Tibial nerve (tissue), 4 donors: Measurements from ENCODE around the gene FMO4. TPM values are rescaled to one million over a fixed set of nuclear protein-coding genes. Genes with fewer than 3 reads are reported as not detected.
"Not testable (repeated sequence)": the region's sequence is repeated elsewhere in the genome, so short reads cannot be mapped to it uniquely, and the experiment has no call there.

Experiments used
- DNase-seq, 2 donors: peaks; one replicate each; pipeline ENCODE4 v3.0.0-alpha.2; 2019; ENCODE audit warnings: low spot score in 2 of 2
- H3K27ac ChIP-seq, 4 donors: fragments of 200-600 bp; sonication (generic) in 3 of 4; one replicate each; pipeline ENCODE4 v1.5.1; 2017 to 2019; ENCODE audit warnings: mild to moderate bottlenecking in 1 of 4
- H3K27me3 ChIP-seq, 2 donors: fragments of 200-600 bp; sonication (generic) in 1 of 2; one replicate each; pipeline versions ENCODE4 v1.5.1 to v1.6.0; 2017 to 2019
- H3K36me3 ChIP-seq, 3 donors: fragments of 200-600 bp; sonication (generic); one replicate each; pipeline ENCODE4 v1.5.1; 2018 to 2019
- H3K4me1 ChIP-seq, 4 donors: fragments of 200-600 bp; sonication (generic) in 3 of 4; one replicate each; pipeline ENCODE4 v1.5.1; 2017 to 2019
- H3K4me3 ChIP-seq, 4 donors: fragments of 200-600 bp; sonication (generic) in 3 of 4; one replicate each; pipeline ENCODE4 v1.5.1; 2017 to 2019; ENCODE audit warnings: mild to moderate bottlenecking in 1 of 4, moderate library complexity in 1 of 4
- H3K9me3 ChIP-seq, 4 donors: fragments of 200-600 bp; sonication (generic) in 3 of 4; one replicate each; pipeline ENCODE4 v1.5.1; 2017 to 2019
- EP300 ChIP-seq, 2 donors: sonication (generic); formaldehyde crosslinking; IDR thresholded peaks; one replicate each; pipeline ENCODE4 v1.6.1; 2017; ENCODE audit warnings: antibody characterized with exemption in 2 of 2, mild to moderate bottlenecking in 1 of 2
- POLR2A ChIP-seq, 2 donors: fragments of 450-650 bp; IDR thresholded peaks; one replicate each; pipeline ENCODE4 v1.6.1; 2017; ENCODE audit warnings: antibody characterized with exemption in 2 of 2, mild to moderate bottlenecking in 2 of 2, moderate library complexity in 2 of 2
- WGBS, 2 donors: methylation state at CpG; one replicate each; pipeline ENCODE4 v1.1.5; 2018; 5-methylcytosine and 5-hydroxymethylcytosine counted together
- total RNA-seq, 4 donors: library from RNA; depleted of rRNA; stranded (reverse); fragments of >200 nt; gene quantifications; one replicate each; pipeline ENCODE4 v1.1.0, GENCODE V29; 2016
- TF ChIP-seq, protein P1 (sequence below), 5 experiments: fragments of 200-600 bp in 3 of 5; fragments of 450-650 bp in 2 of 5; sonication (generic) in 3 of 5; IDR thresholded peaks; one replicate each; pipeline ENCODE4 v1.5.1; 2016 to 2019; ENCODE audit warnings: antibody characterized with exemption in 5 of 5, mild to moderate bottlenecking in 3 of 5, moderate library complexity in 2 of 5

The FMO4 gene
- total RNA-seq, 4 donors from 2014 or later = 2.4 to 27.3 (median 3.9) TPM

DNA sequence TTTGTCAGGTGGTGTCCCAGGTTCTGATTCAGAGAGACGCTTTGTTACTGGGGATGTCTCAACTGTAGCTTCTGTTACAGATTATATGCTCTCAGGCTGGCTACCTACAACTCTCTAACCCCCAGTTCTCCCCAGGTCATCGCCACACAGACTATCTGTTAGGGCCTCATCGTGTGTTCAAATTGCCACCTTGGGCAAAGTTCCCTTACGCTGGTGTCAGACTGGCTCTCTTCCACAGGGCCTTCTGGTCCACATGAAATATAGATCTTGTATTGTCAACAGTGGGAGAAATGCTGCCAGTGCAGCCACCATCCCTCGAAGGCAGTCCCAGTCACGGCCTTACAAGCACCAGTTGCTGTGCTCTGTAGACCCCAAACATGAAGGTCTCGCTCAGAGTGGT, 15.3 kb downstream of the FMO4 start:
- Histone ChIP-seq H3K27me3 (no peaks in the 10 kb centered on the region), H3K27ac (no peak overlapping the region), H3K4me3 (no peak overlapping the region), H3K36me3 (peaks cover 0 to 4% (median 0%) of the 10 kb centered on the region in 3 donors), H3K9me3 (no peaks in the 10 kb centered on the region), H3K4me1 (no peaks in the 10 kb centered on the region)
- no peak for TF ChIP-seq EP300 (IDR thresholded peaks at IDR 0.05)
- TF ChIP-seq, protein P1, sequence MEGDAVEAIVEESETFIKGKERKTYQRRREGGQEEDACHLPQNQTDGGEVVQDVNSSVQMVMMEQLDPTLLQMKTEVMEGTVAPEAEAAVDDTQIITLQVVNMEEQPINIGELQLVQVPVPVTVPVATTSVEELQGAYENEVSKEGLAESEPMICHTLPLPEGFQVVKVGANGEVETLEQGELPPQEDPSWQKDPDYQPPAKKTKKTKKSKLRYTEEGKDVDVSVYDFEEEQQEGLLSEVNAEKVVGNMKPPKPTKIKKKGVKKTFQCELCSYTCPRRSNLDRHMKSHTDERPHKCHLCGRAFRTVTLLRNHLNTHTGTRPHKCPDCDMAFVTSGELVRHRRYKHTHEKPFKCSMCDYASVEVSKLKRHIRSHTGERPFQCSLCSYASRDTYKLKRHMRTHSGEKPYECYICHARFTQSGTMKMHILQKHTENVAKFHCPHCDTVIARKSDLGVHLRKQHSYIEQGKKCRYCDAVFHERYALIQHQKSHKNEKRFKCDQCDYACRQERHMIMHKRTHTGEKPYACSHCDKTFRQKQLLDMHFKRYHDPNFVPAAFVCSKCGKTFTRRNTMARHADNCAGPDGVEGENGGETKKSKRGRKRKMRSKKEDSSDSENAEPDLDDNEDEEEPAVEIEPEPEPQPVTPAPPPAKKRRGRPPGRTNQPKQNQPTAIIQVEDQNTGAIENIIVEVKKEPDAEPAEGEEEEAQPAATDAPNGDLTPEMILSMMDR (IDR thresholded peaks at IDR 0.05) = no peak
- no peak for TF ChIP-seq POLR2A (IDR thresholded peaks at IDR 0.05)
- DNase-seq = no peak
- 89 to 90% methylated on average over 7 of the region's 7 CpGs for WGBS, 2 donors

GRCh38 chr1:171334024-171334640, 20.1 kb downstream of the FMO4 start:
- Histone ChIP-seq H3K36me3 (peaks cover 0 to 10% (median 0%) of the 10 kb centered on the region in 3 donors), H3K4me1 (no peaks in the 10 kb centered on the region), H3K9me3 (no peaks in the 10 kb centered on the region), H3K27ac (no peak overlapping the region), H3K27me3 (no peaks in the 10 kb centered on the region), H3K4me3 (no peak overlapping the region)
- TF ChIP-seq, protein P1 (IDR thresholded peaks at IDR 0.05) = no peak
- TF ChIP-seq EP300 (IDR thresholded peaks at IDR 0.05) (no peak), POLR2A (IDR thresholded peaks at IDR 0.05) (no peak)
- 60 to 70% methylated on average over 1 of the region's 1 CpG for WGBS, 2 donors
- no peak for DNase-seq

- H3K4me1 ChIP-seq = no peaks in the 10 kb centered on the region
- no peak overlapping the region for H3K4me3 ChIP-seq
- no peaks in the 10 kb centered on the region for H3K9me3 ChIP-seq
- DNase-seq = no peak
- TF ChIP-seq EP300 (IDR thresholded peaks at IDR 0.05) (no peak), POLR2A (IDR thresholded peaks at IDR 0.05) (no peak)
- TF ChIP-seq, protein P1 (IDR thresholded peaks at IDR 0.05) = no peak
- H3K27ac ChIP-seq = no peak overlapping the region
- 66 to 74% methylated on average over 1 of the region's 1 CpG for WGBS, 2 donors
- H3K36me3 ChIP-seq = peaks cover 0 to 6% (median 0%) of the 10 kb centered on the region in 3 donors
- no peaks in the 10 kb centered on the region for H3K27me3 ChIP-seq
Measured at GRCh38 chr1:171335964-171336363, 22.0 kb downstream of the FMO4 start.

GRCh38 chr1:171339345-171339744, 25.4 kb downstream of the FMO4 start:
- not testable (repeated sequence) for DNase-seq, H3K9me3 ChIP-seq, H3K4me3 ChIP-seq, H3K36me3 ChIP-seq, H3K27me3 ChIP-seq, H3K27ac ChIP-seq, H3K4me1 ChIP-seq
- 88 to 90% methylated on average over 6 of the region's 6 CpGs for WGBS, 2 donors

DNA sequence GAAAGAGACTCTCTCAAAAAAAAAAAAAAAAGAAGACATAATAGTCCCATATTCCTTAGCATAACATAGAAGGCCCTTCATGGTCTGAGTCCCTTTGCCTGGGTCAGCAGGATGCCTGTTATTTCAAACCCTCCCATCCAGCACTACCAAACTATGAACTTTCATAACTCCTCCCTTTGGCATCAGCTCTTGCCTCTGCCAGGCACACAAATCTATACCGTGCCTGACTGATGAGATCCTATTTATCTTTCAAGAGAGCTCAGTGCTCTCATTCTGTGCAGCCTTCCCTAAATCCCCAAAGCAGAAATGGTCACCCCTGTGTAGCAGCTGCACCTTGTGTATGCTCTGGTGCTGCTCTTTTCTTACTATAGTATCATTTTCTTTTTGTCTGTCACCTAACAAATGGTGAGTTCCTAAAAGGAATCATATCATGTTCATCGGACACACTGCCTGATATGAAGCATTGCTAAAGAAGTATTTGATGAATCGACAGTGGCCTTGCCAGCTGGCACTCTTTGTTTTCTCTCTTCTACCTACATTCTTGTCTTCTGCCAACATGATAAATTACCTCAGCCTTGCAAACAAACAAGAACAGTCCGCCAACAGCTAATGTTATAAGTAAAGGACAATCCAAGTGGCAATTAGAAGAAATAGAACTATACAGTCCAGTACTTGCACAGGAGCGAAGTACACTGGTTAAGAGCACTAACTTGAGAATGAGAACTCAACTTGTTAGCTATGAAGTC, 29.9 kb downstream of the FMO4 start:
- H3K27me3 ChIP-seq = no peaks in the 10 kb centered on the region
- H3K4me3 ChIP-seq = no peak overlapping the region
- no peak overlapping the region for H3K27ac ChIP-seq
- no peak for DNase-seq
- H3K36me3 ChIP-seq = no peaks in the 10 kb centered on the region
- WGBS, 2 donors = 82 to 85% methylated on average over 5 of the region's 5 CpGs
- H3K4me1 ChIP-seq = peaks cover 0 to 16% (median 3%) of the 10 kb centered on the region in 4 donors
- H3K9me3 ChIP-seq = no peaks in the 10 kb centered on the region
- no peak for TF ChIP-seq POLR2A (IDR thresholded peaks at IDR 0.05)
- TF ChIP-seq EP300 (IDR thresholded peaks at IDR 0.05) = no peak
- TF ChIP-seq, protein P1 (IDR thresholded peaks at IDR 0.05) = no peak
